HepG2 (cell line): ENCODE data around the gene STON1. TPM values are rescaled to one million over a fixed set of nuclear protein-coding genes. Genes with fewer than 3 reads are reported as not detected.

ENCODE experiments used
- ATAC-seq: fragments of 200-7000 bp; cut with Tn5 transposase; 3 replicates; pipeline ENCODE4 v1.9.1; 2020; ENCODE audit warnings: mild to moderate bottlenecking, moderate library complexity
- BruUV-seq: library from RNA; stranded (reverse); fragments of 400-500 nt; replicated peaks from 2 replicates; lab custom pipeline; 2021; lab: Mats Ljungman, UMichigan
- CTCF ChIA-PET: fragments of 300-600 bp; formaldehyde crosslinking; extraction: SDS; loops from one replicate; lab custom pipeline; 2021; ENCODE audit warnings: low total read pairs, inconsistent platforms, low intra/inter-chr PET ratio; lab: Yijun Ruan, JAX
- POLR2A ChIA-PET: fragments of 350-600 bp; sonication (Branson Sonifier 250); formaldehyde crosslinking; loops from one replicate; lab custom pipeline; 2020; ENCODE audit warnings: antibody characterized with exemption, inconsistent platforms; lab: Yijun Ruan, JAX
- DNase-seq: peaks from one replicate; pipeline ENCODE4 v3.0.0-alpha.2; 2015; ENCODE audit warnings: low spot score
- FAIRE-seq: peaks from 3 replicates; lab custom pipeline; 2011; peaks lifted over from hg19 to GRCh38; lab: Jason Lieb, UNC
- H2AFZ ChIP-seq: one replicate; pipeline ENCODE4 v1.6.1; 2011; ENCODE audit warnings: low read length, inconsistent platforms
- H3K27ac ChIP-seq: fragments of 300-600 bp; 3 replicates; pipeline ENCODE4 v1.8.0; 2011; ENCODE audit warnings: mixed run types, mild to moderate bottlenecking, mixed read lengths, low read length, inconsistent platforms; ENCODE audit not compliant: insufficient read depth; ENCODE audit errors: extremely low read length
- H3K27me3 ChIP-seq, 2 experiments: fragments of 200-600 bp in 1 of 2; 2 replicates in 1 of 2; 3 replicates in 1 of 2; pipeline versions ENCODE4 v1.6.0 to v1.8.0; 2011; ENCODE audit warnings: low read length in 2 of 2, mild to moderate bottlenecking in 2 of 2, moderate library complexity in 2 of 2, inconsistent platforms in 1 of 2; ENCODE audit not compliant: insufficient read depth in 2 of 2, control insufficient read depth in 1 of 2
- H3K36me3 ChIP-seq, 2 experiments: fragments of 200-600 bp in 1 of 2; replicated peaks in 1 of 2; 2 replicates in 1 of 2; 3 replicates in 1 of 2; pipeline versions ENCODE4 v1.5.1 to v1.8.0; 2011; ENCODE audit warnings: low read length in 2 of 2, inconsistent platforms in 1 of 2; ENCODE audit not compliant: insufficient read depth in 2 of 2, control insufficient read depth in 1 of 2
- H3K4me1 ChIP-seq: 2 replicates; pipeline ENCODE4 v1.5.1; 2012; ENCODE audit warnings: low read length, inconsistent platforms; ENCODE audit not compliant: insufficient read depth
- H3K4me2 ChIP-seq: 2 replicates; pipeline ENCODE4 v1.6.0; 2011; ENCODE audit warnings: low read depth, low read length, inconsistent platforms
- H3K4me3 ChIP-seq, 3 experiments: fragments of 200-600 bp in 1 of 3; sonication (generic), shearing (Covaris generic) in 1 of 3; replicated peaks in 1 of 3; 2 replicates each; pipeline ENCODE4 v1.5.1; 2011 to 2016; ENCODE audit warnings: low read length in 3 of 3, inconsistent platforms in 2 of 3, low read depth in 2 of 3, mild to moderate bottlenecking in 2 of 3, control low read depth in 1 of 3, mixed read lengths in 1 of 3; ENCODE audit not compliant: insufficient read depth in 1 of 3
- H3K79me2 ChIP-seq: one replicate; pipeline ENCODE4 v1.6.1; 2011; ENCODE audit warnings: low read length, inconsistent platforms; ENCODE audit not compliant: insufficient read depth
- H3K9ac ChIP-seq: 2 replicates; pipeline ENCODE4 v1.6.0; 2011; ENCODE audit warnings: mild to moderate bottlenecking, low read depth, low read length, inconsistent platforms; ENCODE audit not compliant: insufficient read depth
- H3K9me3 ChIP-seq: 2 replicates; pipeline ENCODE4 v1.5.1; 2012; ENCODE audit warnings: mild to moderate bottlenecking, low read length
- H4K20me1 ChIP-seq: 2 replicates; pipeline ENCODE4 v1.6.0; 2011; ENCODE audit warnings: inconsistent platforms, mild to moderate bottlenecking, low read length, moderate library complexity; ENCODE audit not compliant: insufficient read depth
- BCLAF1 ChIP-seq: fragments of 450-650 bp; IDR thresholded peaks from 2 replicates; pipeline ENCODE4 v1.6.1; 2017; ENCODE audit warnings: mild to moderate bottlenecking
- HNRNPK ChIP-seq: fragments of 200-400 bp; formaldehyde crosslinking; IDR thresholded peaks from 2 replicates; pipeline ENCODE4 v1.6.1; 2018; ENCODE audit warnings: low read length, low read depth, moderate library complexity, mild to moderate bottlenecking; ENCODE audit not compliant: poor library complexity, severe bottlenecking
- HOXA7 ChIP-seq: sonication (generic); formaldehyde crosslinking; IDR thresholded peaks from 2 replicates; pipeline ENCODE4 v1.8.1; 2022; ENCODE audit warnings: mild to moderate bottlenecking, missing genetic modification reagents, moderate library complexity
- RORA ChIP-seq: sonication (generic); formaldehyde crosslinking; IDR thresholded peaks from 2 replicates; pipeline ENCODE4 v1.5.0; 2020; ENCODE audit warnings: mild to moderate bottlenecking, missing genetic modification reagents, moderate library complexity
- TARDBP ChIP-seq: sonication (generic); formaldehyde crosslinking; IDR thresholded peaks from 2 replicates; pipeline ENCODE4 v1.8.0; 2022; ENCODE audit warnings: mild to moderate bottlenecking, missing genetic modification reagents
- TBX2 ChIP-seq: sonication (generic); formaldehyde crosslinking; IDR thresholded peaks from 2 replicates; pipeline ENCODE4 v1.5.0; 2020; ENCODE audit warnings: missing genetic modification reagents, mild to moderate bottlenecking, borderline replicate concordance
- ZFP1 ChIP-seq: IDR thresholded peaks from 2 replicates; pipeline ENCODE4 v1.6.1; 2016
- ZFP36 ChIP-seq: fragments of 150-350 bp; IDR thresholded peaks from 2 replicates; pipeline ENCODE4 v1.6.1; 2018; ENCODE audit warnings: borderline replicate concordance, low read length, low read depth; ENCODE audit not compliant: partially characterized antibody
- ZKSCAN8 ChIP-seq: IDR thresholded peaks from 2 replicates; pipeline ENCODE4 v1.6.1; 2016; ENCODE audit warnings: borderline replicate concordance, missing genetic modification reagents, missing compliant biosample characterization
- WGBS: methylation state at CpG from one replicate; pipeline ENCODE4 v1.1.6; 2017; ENCODE audit warnings: low lambda C conversion rate; 5-methylcytosine and 5-hydroxymethylcytosine counted together
- in situ Hi-C: cut with HindIII; loops from 2 replicates; pipeline ENCODE4 v1.10.0; 2017; ENCODE audit warnings: low pct_unique_long_range_greater_than_20kb; ENCODE audit not compliant: extremely low pct_ligation_motif_present
- intact Hi-C: fragments of 100-400 bp; cut with micrococcal nuclease; formaldehyde crosslinking; loops from one replicate; pipeline ENCODE4 v1.10.0; 2022; ENCODE audit not compliant: unreplicated experiment
- polyA plus RNA-seq, 8 experiments: library from polyadenylated mRNA; depleted of rRNA in 3 of 8; stranded (reverse) in 7 of 8; unstranded in 1 of 8; fragments of >200 nt; fragmentation: Illumina TruSeq in 4 of 8; extraction: Trizol in 4 of 8; gene quantifications; 2 replicates each; pipeline versions ENCODE4 v1.2.1 to v1.2.3, GENCODE V29; 2011 to 2016; ENCODE audit warnings: low read depth in 4 of 8, missing spikeins in 1 of 8, mixed read lengths in 1 of 8; ENCODE audit not compliant: insufficient read depth in 1 of 8
- total RNA-seq, 5 experiments: library from RNA; depleted of rRNA; stranded (reverse); fragments of >200 nt; fragmentation: Illumina TruSeq; extraction: Trizol; gene quantifications; 2 replicates each; pipeline ENCODE4 v1.2.3, GENCODE V29; 2016; ENCODE audit warnings: low read depth in 1 of 5

The STON1 gene
- total and polyA plus RNA-seq, 2 of the 13 experiments (the other 11 are each of a cell fraction or from before 2014, with no cell fraction given) = 0.09 to 0.28 TPM

DNA sequence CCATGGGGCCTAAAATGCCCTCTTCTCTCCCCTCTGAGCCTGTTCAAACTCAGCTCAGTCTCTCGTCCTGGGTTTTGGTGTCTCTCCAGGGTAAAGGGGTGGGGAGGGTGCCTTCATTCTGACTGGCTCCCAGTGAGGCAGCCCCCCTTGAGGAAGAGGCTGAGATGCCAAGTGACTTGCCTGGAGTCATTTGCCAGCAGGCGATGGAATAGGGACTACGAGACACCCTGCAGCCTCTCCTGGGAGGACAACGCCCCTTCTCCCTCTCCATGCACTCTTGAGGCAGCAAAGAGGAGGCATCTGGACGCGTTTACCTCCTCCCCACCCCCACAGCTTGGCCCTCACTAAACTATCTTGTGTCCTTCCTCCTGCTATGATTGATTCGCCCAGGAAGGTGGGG is 760 bp upstream of the STON1 start:
- TF ChIP-seq HOXA7 (CRISPR knock-in tag) (0 out of 2 replicates have a peak, but pooled peaks have one; percentile 24), TARDBP (CRISPR knock-in tag) (no peak)
- Histone ChIP-seq H3K27me3 (peaks cover 0 to 4% of the 10 kb centered on the region in 2 experiments; a peak in 2 of 5 replicates), H4K20me1 (no peaks in the 10 kb centered on the region), H3K79me2 (no peaks in the 10 kb centered on the region), H3K36me3 (no peaks in the 10 kb centered on the region), H3K4me2 (no peak overlapping the region), H3K27ac (no peak overlapping the region), H3K9me3 (no peaks in the 10 kb centered on the region), H3K9ac (no peak overlapping the region), H3K4me1 (peaks cover 10% of the 10 kb centered on the region), H2AFZ (no peak overlapping the region), H3K4me3 (no peak overlapping the region)
- peak; percentile 13; the same call in 1 of the 3 replicates for ATAC-seq
- FAIRE-seq = no peak
- intact Hi-C loops (no loop called here), in situ Hi-C loops (no loop called here)
- DNase-seq = no peak
- ChIA-PET POLR2A (no interaction called here), CTCF (no interaction called here)
- no TSS peak for BruUV-seq
- WGBS = 66% methylated on average over 7 of the region's 7 CpGs

- in situ Hi-C loops = no loop called here
- POLR2A ChIA-PET = no interaction called here
- Histone ChIP-seq H3K27me3 (peaks cover 0 to 4% of the 10 kb centered on the region in 2 experiments; a peak in 2 of 5 replicates), H3K4me1 (peaks cover 10% of the 10 kb centered on the region), H3K79me2 (no peaks in the 10 kb centered on the region), H3K4me3 (peak overlapping the region; percentile 56 to 72 (median 63); a peak in 5 of 6 replicates), H3K4me2 (peak overlapping the region; percentile 82), H3K36me3 (no peaks in the 10 kb centered on the region), H3K9ac (no peak overlapping the region), H3K27ac (no peak overlapping the region), H2AFZ (no peak overlapping the region), H3K9me3 (no peaks in the 10 kb centered on the region), H4K20me1 (no peaks in the 10 kb centered on the region)
- CTCF ChIA-PET = no interaction called here
- FAIRE-seq = no peak
- TF ChIP-seq BCLAF1 = no peak
- no peak for TF ChIP-seq RORA (CRISPR knock-in tag)
- TF ChIP-seq TBX2 = no peak
- TF ChIP-seq ZKSCAN8 (CRISPR knock-in tag) = no peak
- peak; percentile 4 for TF ChIP-seq HNRNPK
- no peak for TF ChIP-seq ZFP36
- no peak for TF ChIP-seq ZFP1 (CRISPR knock-in tag)
- 16% methylated on average over 15 of the region's 15 CpGs for WGBS
- no TSS peak for BruUV-seq
- ATAC-seq = peak; percentile 18
- intact Hi-C loops = no loop called here
- no peak for DNase-seq
Observed at GRCh38 chr2:48529676-48530032, 300 bp upstream of the STON1 start.
